HG03575 (cell line): ENCODE results near the gene GRB10.

Experiments used
- ATAC-seq: cut with Tn5 transposase; IDR thresholded peaks from one replicate; pipeline ENCODE4 v1.9.1; 2021; ENCODE audit not compliant: unreplicated experiment, insufficient number of reproducible peaks, low FRiP score; ENCODE audit errors: extremely low read depth

GRB10 gene

GRCh38 chr7:50728184-50728583, 54.5 kb downstream of the GRB10 start:
- ATAC-seq = no peak

GRCh38 chr7:50727711-50728110, 55.0 kb downstream of the GRB10 start:
- no peak for ATAC-seq

GRCh38 chr7:50727072-50727471, 55.6 kb downstream of the GRB10 start:
- ATAC-seq = no peak

GRCh38 chr7:50725774-50726173, 56.9 kb downstream of the GRB10 start:
- ATAC-seq = no peak

- ATAC-seq = no peak
These were observed 57.9 kb downstream of the GRB10 start for GRCh38 chr7:50724526-50725520.

GRCh38 chr7:50723888-50724287, 58.8 kb downstream of the GRB10 start:
- ATAC-seq = no peak

- ATAC-seq = no peak
These were observed 59.5 kb downstream of the GRB10 start for GRCh38 chr7:50723173-50723572.

GRCh38 chr7:50721661-50722259, 60.9 kb downstream of the GRB10 start:
- ATAC-seq = no peak

GRCh38 chr7:50721160-50721559, 61.5 kb downstream of the GRB10 start:
- ATAC-seq = no peak

- ATAC-seq = no peak
These were observed 62.4 kb downstream of the GRB10 start for GRCh38 chr7:50720295-50720694.

GRCh38 chr7:50718876-50719275, 63.8 kb downstream of the GRB10 start:
- ATAC-seq = no peak

GRCh38 chr7:50718311-50718710, 64.4 kb downstream of the GRB10 start:
- no peak for ATAC-seq

- ATAC-seq = no peak
These were observed 65.5 kb downstream of the GRB10 start for GRCh38 chr7:50717181-50717580.

- ATAC-seq = no peak
These were observed 67.8 kb downstream of the GRB10 start for GRCh38 chr7:50714857-50715256.

- ATAC-seq = no peak
These were observed 69.4 kb downstream of the GRB10 start for GRCh38 chr7:50713123-50713965.

- ATAC-seq = no peak
These were observed 70.2 kb downstream of the GRB10 start for GRCh38 chr7:50712252-50713122.

GRCh38 chr7:50711271-50712175, 71.2 kb downstream of the GRB10 start:
- no peak for ATAC-seq
